Natural killer cell (primary cell): Measurements from ENCODE around the gene SLC1A4. TPM values are rescaled to one million over a fixed set of nuclear protein-coding genes. Genes with fewer than 3 reads are reported as not detected.
"Not testable (repeated sequence)": the region's sequence is repeated elsewhere in the genome, so short reads cannot be mapped to it uniquely, and the experiment has no call there.

Experiments
- ATAC-seq, 3 donors: fragments of 150-1000 bp in 2 of 3; fragments of 200-7000 bp in 1 of 3; cut with Tn5 transposase; 1 replicate in 1 of 3; 2 replicates in 2 of 3; pipeline ENCODE4 v1.10.0; 2021; ENCODE audit warnings: mild to moderate bottlenecking in 2 of 3, moderate library complexity in 2 of 3
- DNase-seq, 2 donors: peaks; one replicate each; pipeline versions ENCODE4 v3.0.0 to v3.0.0-alpha.2; 2013 to 2021; ENCODE audit warnings: mixed read lengths in 1 of 2
- H3K27ac ChIP-seq: one replicate; pipeline ENCODE4 v1.5.1; 2013; ENCODE audit warnings: mild to moderate bottlenecking, low read length
- H3K27me3 ChIP-seq: one replicate; pipeline ENCODE4 v1.6.1; 2013; ENCODE audit warnings: low read length; ENCODE audit not compliant: control insufficient read depth, insufficient read depth
- H3K36me3 ChIP-seq: one replicate; pipeline ENCODE4 v1.6.1; 2013; ENCODE audit warnings: low read length; ENCODE audit not compliant: control insufficient read depth, insufficient read depth
- H3K4me1 ChIP-seq: one replicate; pipeline ENCODE4 v1.6.1; 2013; ENCODE audit warnings: low read length; ENCODE audit not compliant: control insufficient read depth, insufficient read depth
- H3K4me3 ChIP-seq: one replicate; pipeline ENCODE4 v1.5.1; 2013; ENCODE audit warnings: low read length
- H3K9me3 ChIP-seq: one replicate; pipeline ENCODE4 v1.6.1; 2013; ENCODE audit warnings: low read length; ENCODE audit not compliant: control insufficient read depth, insufficient read depth
- H3K27ac Mint-ChIP-seq, 2 donors: one replicate each; pipeline ENCODE4 v1.8.0; 2022; ENCODE audit warnings: mild to moderate bottlenecking in 2 of 2, mixed read lengths in 2 of 2, moderate library complexity in 1 of 2
- H3K27me3 Mint-ChIP-seq, 2 donors: one replicate each; pipeline ENCODE4 v1.8.0; 2022; ENCODE audit warnings: low read depth in 2 of 2, mixed read lengths in 2 of 2
- H3K36me3 Mint-ChIP-seq: one replicate; pipeline ENCODE4 v1.8.0; 2022; ENCODE audit warnings: mixed read lengths
- H3K4me1 Mint-ChIP-seq, 2 donors: one replicate each; pipeline ENCODE4 v1.8.0; 2022; ENCODE audit warnings: mixed read lengths in 2 of 2
- H3K4me3 Mint-ChIP-seq: one replicate; pipeline ENCODE4 v1.8.0; 2022; ENCODE audit warnings: mild to moderate bottlenecking, moderate library complexity, mixed read lengths
- H3K9me3 Mint-ChIP-seq, 2 donors: one replicate each; pipeline ENCODE4 v1.8.0; 2022; ENCODE audit warnings: mixed read lengths in 2 of 2
- CTCF ChIP-seq: fragments of 200-600 bp; IDR thresholded peaks from one replicate; pipeline ENCODE4 v1.8.0; 2022; ENCODE audit warnings: antibody characterized with exemption
- WGBS: methylation state at CpG from one replicate; pipeline ENCODE4 v1.1.7; 2013; ENCODE audit warnings: missing lambda C conversion rate; ENCODE audit not compliant: insufficient coverage; 5-methylcytosine and 5-hydroxymethylcytosine counted together
- intact Hi-C: fragments of 100-400 bp; cut with micrococcal nuclease; formaldehyde crosslinking; loops from one replicate; pipeline ENCODE4 v1.14.2; 2022
- total RNA-seq, 4 donors: library from RNA; stranded (reverse); fragments of 120-200 nt in 1 of 4; gene quantifications; one replicate each; pipeline versions ENCODE4 v1.2.3 to v1.2.4, GENCODE V29; 2013 to 2022

Gene SLC1A4
- total RNA-seq, 3 donors from 2014 or later (not counting 1 experiment from before 2014, with no cell fraction given), result 3.9 to 13.8 (median 5.6) TPM

GRCh38 chr2:65019010-65019409 is 29.8 kb downstream of the SLC1A4 start:
- Mint-ChIP-seq H3K27me3 (no peaks in the 10 kb centered on the region), H3K36me3 (no peaks in the 10 kb centered on the region), H3K9me3 (no peaks in the 10 kb centered on the region), H3K4me3 (no peak overlapping the region), H3K27ac (peak overlapping the region in 1 of 2 donors; percentile 57), H3K4me1 (peaks cover 22 to 23% of the 10 kb centered on the region in 2 donors)
- H3K27ac ChIP-seq, result no peak overlapping the region
- no peak for DNase-seq
- no peak for TF ChIP-seq CTCF
- H3K4me1 ChIP-seq, result peaks cover 25% of the 10 kb centered on the region
- no peak for ATAC-seq
- H3K9me3 ChIP-seq, result no peaks in the 10 kb centered on the region
- intact Hi-C loops, result no loop called here
- WGBS, result 97% methylated on average over 1 of the region's 1 CpG
- H3K36me3 ChIP-seq, result peaks cover 9% of the 10 kb centered on the region
- H3K4me3 ChIP-seq, result no peak overlapping the region
- no peaks in the 10 kb centered on the region for H3K27me3 ChIP-seq

GRCh38 chr2:65019675-65020195 is 30.5 kb downstream of the SLC1A4 start:
- no peaks in the 10 kb centered on the region for H3K27me3 ChIP-seq
- no peaks in the 10 kb centered on the region for H3K36me3 Mint-ChIP-seq
- H3K36me3 ChIP-seq, result peaks cover 9% of the 10 kb centered on the region
- peaks cover 25% of the 10 kb centered on the region for H3K4me1 ChIP-seq
- peaks cover 22 to 23% of the 10 kb centered on the region in 2 donors for H3K4me1 Mint-ChIP-seq
- no peak overlapping the region for H3K27ac Mint-ChIP-seq
- over 99% methylated on average over 5 of the region's 8 CpGs for WGBS
- no peak overlapping the region for H3K4me3 Mint-ChIP-seq
- H3K4me3 ChIP-seq, result no peak overlapping the region
- H3K9me3 ChIP-seq, result no peaks in the 10 kb centered on the region
- H3K27me3 Mint-ChIP-seq, result no peaks in the 10 kb centered on the region
- H3K27ac ChIP-seq, result no peak overlapping the region
- ATAC-seq, result no peak
- intact Hi-C loops, result no loop called here
- no peak for TF ChIP-seq CTCF
- H3K9me3 Mint-ChIP-seq, result no peaks in the 10 kb centered on the region
- DNase-seq, result no peak

- H3K9me3 Mint-ChIP-seq, H3K36me3 ChIP-seq, H3K27ac Mint-ChIP-seq, H3K4me3 Mint-ChIP-seq, DNase-seq, H3K27ac ChIP-seq, H3K27me3 ChIP-seq, H3K27me3 Mint-ChIP-seq, H3K9me3 ChIP-seq, intact Hi-C loops, ATAC-seq, H3K36me3 Mint-ChIP-seq, H3K4me3 ChIP-seq: not testable (repeated sequence)
- WGBS, result 100% methylated on average over 1 of the region's 1 CpG
- peaks cover 22 to 23% of the 10 kb centered on the region in 2 donors for H3K4me1 Mint-ChIP-seq
- H3K4me1 ChIP-seq, result peaks cover 25% of the 10 kb centered on the region
Measured at GRCh38 chr2:65020251-65020650, 31.1 kb downstream of the SLC1A4 start.

GRCh38 chr2:65020943-65021528 is 31.8 kb downstream of the SLC1A4 start:
- Histone ChIP-seq H3K4me3 (no peak overlapping the region), H3K9me3 (no peaks in the 10 kb centered on the region), H3K27ac (no peak overlapping the region), H3K4me1 (peaks cover 28% of the 10 kb centered on the region), H3K27me3 (no peaks in the 10 kb centered on the region), H3K36me3 (peaks cover 9% of the 10 kb centered on the region)
- no peak for TF ChIP-seq CTCF
- DNase-seq (no peak), ATAC-seq (no peak)
- H3K9me3 Mint-ChIP-seq, result no peaks in the 10 kb centered on the region
- H3K27ac Mint-ChIP-seq, result no peak overlapping the region
- intact Hi-C loops, result no loop called here
- no peak overlapping the region for H3K4me3 Mint-ChIP-seq
- WGBS, result 94% methylated on average over 11 of the region's 11 CpGs
- peaks cover 26 to 27% of the 10 kb centered on the region in 2 donors for H3K4me1 Mint-ChIP-seq
- no peaks in the 10 kb centered on the region for H3K27me3 Mint-ChIP-seq
- no peaks in the 10 kb centered on the region for H3K36me3 Mint-ChIP-seq
